HepG2 (cell line): ENCODE data around the gene JMJD8. TPM values are rescaled to one million over a fixed set of nuclear protein-coding genes. Genes with fewer than 3 reads are reported as not detected.

Experiments used
- KDM6A ChIP-seq: IDR thresholded peaks from 2 replicates; pipeline ENCODE4 v1.6.1; 2016; ENCODE audit warnings: low read depth
- NR2F6 ChIP-seq, 2 experiments: IDR thresholded peaks; 2 replicates each; pipeline ENCODE4 v1.6.1; 2016; ENCODE audit warnings: antibody characterized with exemption in 1 of 2, mild to moderate bottlenecking in 1 of 2
- PRPF4 ChIP-seq: fragments of 200-400 bp; formaldehyde crosslinking; IDR thresholded peaks from 2 replicates; pipeline ENCODE4 v1.6.1; 2016; ENCODE audit warnings: low read length, low read depth; ENCODE audit not compliant: poor library complexity, severe bottlenecking
- RBM39 ChIP-seq: fragments of 200-400 bp; formaldehyde crosslinking; IDR thresholded peaks from one replicate; pipeline ENCODE4 v1.6.1; 2018; ENCODE audit warnings: antibody characterized with exemption, mild to moderate bottlenecking, low read depth, low read length; ENCODE audit not compliant: poor library complexity, severe bottlenecking
- RCOR2 ChIP-seq: IDR thresholded peaks from 2 replicates; pipeline ENCODE4 v1.6.1; 2016; ENCODE audit warnings: missing biosample characterization, missing genetic modification reagents
- RFX1 ChIP-seq: fragments of 450-650 bp; IDR thresholded peaks from 2 replicates; pipeline ENCODE4 v1.6.1; 2017
- RORA ChIP-seq: sonication (generic); formaldehyde crosslinking; IDR thresholded peaks from 2 replicates; pipeline ENCODE4 v1.5.0; 2020; ENCODE audit warnings: mild to moderate bottlenecking, missing genetic modification reagents, moderate library complexity
- ZBTB49 ChIP-seq: sonication (generic); formaldehyde crosslinking; IDR thresholded peaks from 2 replicates; pipeline ENCODE4 v1.4.0; 2020; ENCODE audit warnings: missing genetic modification reagents, borderline replicate concordance
- ZNF136 ChIP-seq: sonication (generic); formaldehyde crosslinking; IDR thresholded peaks from 2 replicates; pipeline ENCODE4 v1.8.1; 2022; ENCODE audit warnings: low read depth, mild to moderate bottlenecking, moderate library complexity, missing genetic modification reagents
- ZNF256 ChIP-seq: sonication (generic); formaldehyde crosslinking; conservative IDR thresholded peaks from 2 replicates; pipeline ENCODE4 v1.4.0; 2020; ENCODE audit warnings: missing genetic modification reagents
- ZNF264 ChIP-seq: sonication (generic); formaldehyde crosslinking; IDR thresholded peaks from 2 replicates; pipeline ENCODE4 v1.4.0; 2020; ENCODE audit warnings: missing genetic modification reagents
- ZNF615 ChIP-seq: sonication (generic); formaldehyde crosslinking; IDR thresholded peaks from 2 replicates; pipeline ENCODE4 v1.5.0; 2020; ENCODE audit warnings: mild to moderate bottlenecking, missing genetic modification reagents, borderline replicate concordance
- ZNF704 ChIP-seq: sonication (generic); formaldehyde crosslinking; IDR thresholded peaks from 2 replicates; pipeline ENCODE4 v1.8.1; 2023; ENCODE audit warnings: mild to moderate bottlenecking, inconsistent platforms, moderate library complexity, missing genetic modification reagents, borderline replicate concordance
- ZNF800 ChIP-seq: sonication (generic); formaldehyde crosslinking; IDR thresholded peaks from 2 replicates; pipeline ENCODE4 v1.4.0; 2020; ENCODE audit warnings: missing genetic modification reagents
- ZNF83 ChIP-seq: sonication (generic); formaldehyde crosslinking; IDR thresholded peaks from 2 replicates; pipeline ENCODE4 v1.4.0; 2020; ENCODE audit warnings: missing genetic modification reagents, mild to moderate bottlenecking, borderline replicate concordance
- ZNF850 ChIP-seq: sonication (generic); formaldehyde crosslinking; conservative IDR thresholded peaks from 2 replicates; pipeline ENCODE4 v1.9.0; 2021; ENCODE audit warnings: mild to moderate bottlenecking, missing genetic modification reagents
- polyA plus RNA-seq, 8 experiments: library from polyadenylated mRNA; depleted of rRNA in 3 of 8; stranded (reverse) in 7 of 8; unstranded in 1 of 8; fragments of >200 nt; fragmentation: Illumina TruSeq in 4 of 8; extraction: Trizol in 4 of 8; gene quantifications; 2 replicates each; pipeline versions ENCODE4 v1.2.1 to v1.2.3, GENCODE V29; 2011 to 2016; ENCODE audit warnings: low read depth in 4 of 8, missing spikeins in 1 of 8, mixed read lengths in 1 of 8; ENCODE audit not compliant: insufficient read depth in 1 of 8
- total RNA-seq, 5 experiments: library from RNA; depleted of rRNA; stranded (reverse); fragments of >200 nt; fragmentation: Illumina TruSeq; extraction: Trizol; gene quantifications; 2 replicates each; pipeline ENCODE4 v1.2.3, GENCODE V29; 2016; ENCODE audit warnings: low read depth in 1 of 5
- TF ChIP-seq, protein P1 (sequence below): sonication (generic); formaldehyde crosslinking; conservative IDR thresholded peaks from 2 replicates; pipeline ENCODE4 v1.8.0; 2022; ENCODE audit warnings: low read depth, missing genetic modification reagents
- TF ChIP-seq, protein P2 (sequence below): sonication (generic); formaldehyde crosslinking; IDR thresholded peaks from 2 replicates; pipeline ENCODE4 v1.5.0; 2020; ENCODE audit warnings: missing genetic modification reagents

The JMJD8 gene
- total and polyA plus RNA-seq, 2 of the 13 experiments (the other 11 are each of a cell fraction or from before 2014, with no cell fraction given), result 2.6 to 11.8 TPM

DNA sequence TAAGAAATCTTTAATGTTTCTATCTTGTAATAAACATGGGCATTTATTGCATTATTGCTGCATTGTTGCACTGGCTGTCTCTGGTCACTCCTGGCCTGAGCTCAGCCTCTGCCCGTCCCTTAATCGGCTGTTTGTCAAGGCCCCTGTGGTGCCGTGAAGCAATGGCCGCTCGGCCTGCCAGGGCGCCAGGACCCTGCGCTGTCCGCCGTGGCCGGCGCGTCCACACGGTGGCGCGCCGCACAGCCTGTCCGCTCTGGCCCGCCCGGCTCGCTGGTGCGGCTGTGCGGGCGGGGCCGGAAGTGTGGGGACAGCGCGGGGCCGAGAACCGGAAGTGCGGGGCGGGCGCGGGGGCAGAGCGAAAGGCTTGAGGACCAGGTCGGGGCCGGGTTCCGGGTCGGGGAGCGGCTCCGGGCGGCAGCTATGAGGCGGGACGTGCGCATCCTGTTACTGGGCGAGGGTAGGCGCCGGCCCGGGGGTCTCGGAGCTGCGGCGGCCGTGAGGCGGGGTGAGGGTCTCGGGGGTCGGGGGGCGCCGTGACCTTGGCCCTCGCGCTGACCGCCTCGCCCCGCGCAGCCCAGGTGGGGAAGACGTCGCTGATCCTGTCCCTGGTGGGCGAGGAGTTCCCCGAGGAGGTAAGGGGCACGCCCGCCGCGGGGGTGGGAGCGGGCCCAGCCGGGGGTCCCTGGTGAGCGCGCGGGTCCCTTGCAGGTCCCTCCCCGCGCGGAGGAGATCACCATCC, 16.2 kb downstream of the JMJD8 start, which contains the start of gene RHOT2 (continued):
- TF ChIP-seq ZNF704 (CRISPR knock-in tag), result peak; percentile 58; the same call in 1 of the 2 replicates
- no peak for TF ChIP-seq RORA (CRISPR knock-in tag)
- no peak for TF ChIP-seq PRPF4
- no peak for TF ChIP-seq KDM6A
- no peak for TF ChIP-seq RFX1
- TF ChIP-seq ZNF136 (CRISPR knock-in tag), result no peak
- TF ChIP-seq ZNF83 (CRISPR knock-in tag), result no peak
- no peak for TF ChIP-seq ZNF850 (CRISPR knock-in tag)
- TF ChIP-seq ZNF256 (CRISPR knock-in tag), result no peak; the same call in 1 of the 2 replicates
- no peak for TF ChIP-seq ZNF615 (CRISPR knock-in tag)
- TF ChIP-seq, protein P1, sequence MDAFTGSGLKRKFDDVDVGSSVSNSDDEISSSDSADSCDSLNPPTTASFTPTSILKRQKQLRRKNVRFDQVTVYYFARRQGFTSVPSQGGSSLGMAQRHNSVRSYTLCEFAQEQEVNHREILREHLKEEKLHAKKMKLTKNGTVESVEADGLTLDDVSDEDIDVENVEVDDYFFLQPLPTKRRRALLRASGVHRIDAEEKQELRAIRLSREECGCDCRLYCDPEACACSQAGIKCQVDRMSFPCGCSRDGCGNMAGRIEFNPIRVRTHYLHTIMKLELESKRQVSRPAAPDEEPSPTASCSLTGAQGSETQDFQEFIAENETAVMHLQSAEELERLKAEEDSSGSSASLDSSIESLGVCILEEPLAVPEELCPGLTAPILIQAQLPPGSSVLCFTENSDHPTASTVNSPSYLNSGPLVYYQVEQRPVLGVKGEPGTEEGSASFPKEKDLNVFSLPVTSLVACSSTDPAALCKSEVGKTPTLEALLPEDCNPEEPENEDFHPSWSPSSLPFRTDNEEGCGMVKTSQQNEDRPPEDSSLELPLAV (CRISPR knock-in tag), result 0 out of 2 replicates have a peak, but pooled peaks have one; percentile 25
- no peak for TF ChIP-seq NR2F6 (IDR thresholded peaks at IDR 0.05)
- peak; percentile 39; the same call in 1 of the 2 replicates for TF ChIP-seq NR2F6 (CRISPR knock-in tag; IDR thresholded peaks at IDR 0.05)
- no peak for TF ChIP-seq RCOR2
- TF ChIP-seq, protein P2, sequence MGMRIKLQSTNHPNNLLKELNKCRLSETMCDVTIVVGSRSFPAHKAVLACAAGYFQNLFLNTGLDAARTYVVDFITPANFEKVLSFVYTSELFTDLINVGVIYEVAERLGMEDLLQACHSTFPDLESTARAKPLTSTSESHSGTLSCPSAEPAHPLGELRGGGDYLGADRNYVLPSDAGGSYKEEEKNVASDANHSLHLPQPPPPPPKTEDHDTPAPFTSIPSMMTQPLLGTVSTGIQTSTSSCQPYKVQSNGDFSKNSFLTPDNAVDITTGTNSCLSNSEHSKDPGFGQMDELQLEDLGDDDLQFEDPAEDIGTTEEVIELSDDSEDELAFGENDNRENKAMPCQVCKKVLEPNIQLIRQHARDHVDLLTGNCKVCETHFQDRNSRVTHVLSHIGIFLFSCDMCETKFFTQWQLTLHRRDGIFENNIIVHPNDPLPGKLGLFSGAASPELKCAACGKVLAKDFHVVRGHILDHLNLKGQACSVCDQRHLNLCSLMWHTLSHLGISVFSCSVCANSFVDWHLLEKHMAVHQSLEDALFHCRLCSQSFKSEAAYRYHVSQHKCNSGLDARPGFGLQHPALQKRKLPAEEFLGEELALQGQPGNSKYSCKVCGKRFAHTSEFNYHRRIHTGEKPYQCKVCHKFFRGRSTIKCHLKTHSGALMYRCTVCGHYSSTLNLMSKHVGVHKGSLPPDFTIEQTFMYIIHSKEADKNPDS (CRISPR knock-in tag), result no peak; the same call in 1 of the 2 replicates
- 0 out of 2 replicates have a peak, but pooled peaks have one; percentile 13 for TF ChIP-seq ZNF264 (CRISPR knock-in tag)
- no peak for TF ChIP-seq ZBTB49
- TF ChIP-seq RBM39, result peak; percentile 10
- 0 out of 2 replicates have a peak, but pooled peaks have one; percentile 28 for TF ChIP-seq ZNF800 (CRISPR knock-in tag)
